SIG-M5 treated with dmso at 0.1 percent for 504 hours (cell line): Measurements from ENCODE around the gene PLCD3.

ENCODE experiments used
- DNase-seq: peaks from one replicate; lab custom pipeline; 2025; ENCODE audit not compliant: unreplicated experiment; lab: John Stamatoyannopoulos, UW

PLCD3 gene

GRCh38 chr17:45150911-45151809, 18.8 kb upstream of the PLCD3 start:
- DNase-seq = peak; percentile 53

GRCh38 chr17:45149669-45150664, 17.7 kb upstream of the PLCD3 start:
- DNase-seq = peak; percentile 69

GRCh38 chr17:45149037-45149668, 16.8 kb upstream of the PLCD3 start:
- peak; percentile 84 for DNase-seq

- peak; percentile 99 for DNase-seq
Observed at GRCh38 chr17:45148183-45149036, 16.1 kb upstream of the PLCD3 start, which contains the start of gene HEXIM1. Gene HEXIM1 (plus strand): TSS chr17:45148475. CDS start chr17:45149191, 716 bp downstream.

GRCh38 chr17:45147581-45148182, 15.4 kb upstream of the PLCD3 start:
- peak; percentile 96 for DNase-seq

- DNase-seq = peak; percentile 83
Observed at GRCh38 chr17:45146890-45147580, 14.7 kb upstream of the PLCD3 start.

- DNase-seq = no peak
Observed at GRCh38 chr17:45146592-45146889, 14.2 kb upstream of the PLCD3 start.

- DNase-seq = no peak
Observed at GRCh38 chr17:45146166-45146565, 13.9 kb upstream of the PLCD3 start.

GRCh38 chr17:45145035-45145389, 12.7 kb upstream of the PLCD3 start:
- DNase-seq = no peak

GRCh38 chr17:45144199-45145034, 12.1 kb upstream of the PLCD3 start:
- no peak for DNase-seq

GRCh38 chr17:45143767-45144198, 11.5 kb upstream of the PLCD3 start:
- DNase-seq = no peak

GRCh38 chr17:45143094-45143670, 10.9 kb upstream of the PLCD3 start:
- no peak for DNase-seq

GRCh38 chr17:45139533-45139920, 7.2 kb upstream of the PLCD3 start:
- no peak for DNase-seq

GRCh38 chr17:45138911-45139532, 6.7 kb upstream of the PLCD3 start:
- DNase-seq = no peak

GRCh38 chr17:45137561-45138305, 5.4 kb upstream of the PLCD3 start:
- DNase-seq = no peak

GRCh38 chr17:45136846-45137560, 4.7 kb upstream of the PLCD3 start:
- DNase-seq = no peak
